ENCODE results near the gene QRSL1. TPM values are rescaled to one million over a fixed set of nuclear protein-coding genes. Genes with fewer than 3 reads are reported as not detected.
"Not testable (repeated sequence)": the region's sequence is repeated elsewhere in the genome, so short reads cannot be mapped to it uniquely, and the experiment has no call there.

The QRSL1 gene
- total RNA-seq, 3 donors from 2014 or later, result 20.8 to 22.5 (median 20.9) TPM

GRCh38 chr6:106677282-106677681 is 47.9 kb downstream of the QRSL1 start:
- H3K4me1 Mint-ChIP-seq (ENCODE audit: low read depth), result no peaks in the 10 kb centered on the region
- H3K27me3 Mint-ChIP-seq (ENCODE audit: low read depth), result no peaks in the 10 kb centered on the region
- no peak for DNase-seq
- no peak for ATAC-seq
- no peak overlapping the region for H3K4me3 Mint-ChIP-seq
- H3K9me3 Mint-ChIP-seq, result no peaks in the 10 kb centered on the region
- peaks cover 2% of the 10 kb centered on the region for H3K36me3 Mint-ChIP-seq (ENCODE audit: insufficient read depth)

- Mint-ChIP-seq H3K9me3 (no peaks in the 10 kb centered on the region), H3K4me3 (no peak overlapping the region), H3K36me3 (ENCODE audit: insufficient read depth) (no peaks in the 10 kb centered on the region), H3K27me3 (ENCODE audit: low read depth) (peaks cover 1% of the 10 kb centered on the region), H3K4me1 (ENCODE audit: low read depth) (no peaks in the 10 kb centered on the region)
- no peak for ATAC-seq
- DNase-seq, result no peak
These were observed 54.6 kb downstream of the QRSL1 start for GRCh38 chr6:106684011-106684410.

- Mint-ChIP-seq H3K27me3 (ENCODE audit: low read depth) (peaks cover 1% of the 10 kb centered on the region), H3K9me3 (no peaks in the 10 kb centered on the region), H3K4me3 (no peak overlapping the region), H3K4me1 (ENCODE audit: low read depth) (no peaks in the 10 kb centered on the region), H3K36me3 (ENCODE audit: insufficient read depth) (no peaks in the 10 kb centered on the region)
- ATAC-seq (no peak), DNase-seq (no peak)
These were observed 56.5 kb downstream of the QRSL1 start for GRCh38 chr6:106685833-106686232.

DNA sequence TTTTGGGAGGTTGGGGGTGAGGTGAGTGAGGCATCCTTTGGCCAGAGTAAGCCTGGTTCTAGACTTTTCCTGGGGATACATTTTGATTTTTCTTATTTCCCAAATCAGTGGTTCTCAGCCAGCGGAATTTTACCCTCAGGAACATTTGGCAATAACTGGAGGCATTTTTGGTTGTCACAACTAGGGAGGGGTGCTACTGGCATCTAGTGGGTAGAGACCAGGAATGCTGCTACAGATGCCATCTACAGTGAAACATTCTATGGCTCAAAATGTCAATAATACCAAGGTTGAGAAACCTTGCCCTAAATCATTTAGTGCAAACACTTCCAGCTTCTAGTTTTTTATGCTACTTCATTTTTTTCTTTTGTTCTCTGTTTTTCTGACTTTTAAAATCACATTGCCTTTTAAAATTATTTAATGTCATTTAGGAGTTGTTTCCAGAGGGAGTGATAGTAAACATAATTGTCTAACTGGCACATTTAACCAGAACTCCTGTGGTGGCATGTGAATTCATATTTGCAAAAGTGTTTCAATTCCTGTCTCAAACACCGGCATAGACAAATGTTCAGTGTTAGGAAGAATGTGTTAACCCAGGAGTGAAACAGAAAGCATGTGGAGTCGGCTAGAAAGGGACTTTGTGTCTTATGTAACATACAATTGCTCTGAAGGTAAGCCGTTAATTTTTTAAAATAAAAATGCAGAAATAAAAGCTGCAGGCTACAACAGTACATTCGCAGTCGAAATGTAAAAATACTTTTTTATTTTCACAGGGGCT is 59.0 kb downstream of the QRSL1 start:
- H3K27me3 Mint-ChIP-seq (ENCODE audit: low read depth), result peaks cover 6% of the 10 kb centered on the region
- no peaks in the 10 kb centered on the region for H3K4me1 Mint-ChIP-seq (ENCODE audit: low read depth)
- ATAC-seq (no peak), DNase-seq (no peak)
- H3K4me3 Mint-ChIP-seq, result no peak overlapping the region
- no peaks in the 10 kb centered on the region for H3K9me3 Mint-ChIP-seq
- H3K36me3 Mint-ChIP-seq (ENCODE audit: insufficient read depth), result no peaks in the 10 kb centered on the region

DNA sequence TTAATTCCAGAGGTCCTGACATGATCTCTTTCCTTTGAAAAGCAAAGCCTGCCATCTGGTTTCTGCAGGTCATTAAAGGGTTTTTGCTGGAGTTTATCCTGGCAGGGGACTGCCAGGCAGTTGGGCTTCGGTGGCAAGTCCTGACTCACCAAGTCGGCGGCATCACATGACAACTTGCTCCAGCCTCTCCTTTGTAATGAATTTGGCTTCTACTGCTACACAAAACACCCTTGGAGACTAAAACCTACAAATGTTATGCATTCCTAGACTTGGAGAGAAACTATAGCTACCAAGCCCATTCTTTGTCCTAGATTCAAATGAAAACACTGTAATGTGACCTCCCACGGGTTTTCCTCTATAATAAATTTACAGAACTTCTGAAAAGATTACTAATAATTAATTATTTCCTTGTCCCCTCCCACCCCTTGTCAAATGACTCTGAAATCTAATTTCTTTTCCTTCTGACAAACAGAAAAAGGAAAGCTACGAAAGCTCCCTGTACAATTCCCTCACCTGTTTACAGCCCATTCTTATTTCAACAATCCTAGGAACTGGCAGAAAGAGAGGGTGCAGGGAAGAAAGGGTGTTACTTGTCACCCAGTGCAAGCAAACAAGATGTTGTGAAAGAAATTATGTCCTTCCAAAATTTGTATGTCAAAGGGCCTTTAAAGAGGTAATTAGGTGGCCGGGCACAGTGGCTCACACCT is 62.9 kb downstream of the QRSL1 start:
- DNase-seq (no peak), ATAC-seq (no peak)
- Mint-ChIP-seq H3K4me3 (no peak overlapping the region), H3K27me3 (ENCODE audit: low read depth) (peaks cover 8% of the 10 kb centered on the region), H3K36me3 (ENCODE audit: insufficient read depth) (no peaks in the 10 kb centered on the region), H3K9me3 (no peaks in the 10 kb centered on the region), H3K4me1 (ENCODE audit: low read depth) (no peaks in the 10 kb centered on the region)

GRCh38 chr6:106692819-106693208 is 63.4 kb downstream of the QRSL1 start:
- Mint-ChIP-seq H3K4me1 (ENCODE audit: low read depth) (no peaks in the 10 kb centered on the region), H3K36me3 (ENCODE audit: insufficient read depth) (no peaks in the 10 kb centered on the region), H3K27me3 (ENCODE audit: low read depth) (peaks cover 8% of the 10 kb centered on the region), H3K9me3 (no peaks in the 10 kb centered on the region), H3K4me3 (no peak overlapping the region)
- DNase-seq, result no peak
- ATAC-seq, result no peak

- H3K27me3 Mint-ChIP-seq (ENCODE audit: low read depth), result peaks cover 8% of the 10 kb centered on the region
- H3K4me3 Mint-ChIP-seq, result no peak overlapping the region
- no peaks in the 10 kb centered on the region for H3K9me3 Mint-ChIP-seq
- DNase-seq (no peak), ATAC-seq (no peak)
- H3K36me3 Mint-ChIP-seq (ENCODE audit: insufficient read depth), result no peaks in the 10 kb centered on the region
- H3K4me1 Mint-ChIP-seq (ENCODE audit: low read depth), result no peaks in the 10 kb centered on the region
These were observed 64.0 kb downstream of the QRSL1 start for GRCh38 chr6:106693418-106693817.

GRCh38 chr6:106694343-106694742 is 65.0 kb downstream of the QRSL1 start:
- Mint-ChIP-seq H3K4me3 (no peak overlapping the region), H3K4me1 (ENCODE audit: low read depth) (no peaks in the 10 kb centered on the region), H3K9me3 (no peaks in the 10 kb centered on the region), H3K27me3 (ENCODE audit: low read depth) (peaks cover 8% of the 10 kb centered on the region), H3K36me3 (ENCODE audit: insufficient read depth) (no peaks in the 10 kb centered on the region)
- ATAC-seq (no peak), DNase-seq (no peak)

- Mint-ChIP-seq H3K4me3 (no peak overlapping the region), H3K36me3 (ENCODE audit: insufficient read depth) (no peaks in the 10 kb centered on the region), H3K4me1 (ENCODE audit: low read depth) (no peaks in the 10 kb centered on the region), H3K9me3 (peaks cover 3% of the 10 kb centered on the region), H3K27me3 (ENCODE audit: low read depth) (peaks cover 16% of the 10 kb centered on the region)
- DNase-seq (no peak), ATAC-seq (no peak)
These were observed 71.2 kb downstream of the QRSL1 start for GRCh38 chr6:106700581-106700980.

DNA sequence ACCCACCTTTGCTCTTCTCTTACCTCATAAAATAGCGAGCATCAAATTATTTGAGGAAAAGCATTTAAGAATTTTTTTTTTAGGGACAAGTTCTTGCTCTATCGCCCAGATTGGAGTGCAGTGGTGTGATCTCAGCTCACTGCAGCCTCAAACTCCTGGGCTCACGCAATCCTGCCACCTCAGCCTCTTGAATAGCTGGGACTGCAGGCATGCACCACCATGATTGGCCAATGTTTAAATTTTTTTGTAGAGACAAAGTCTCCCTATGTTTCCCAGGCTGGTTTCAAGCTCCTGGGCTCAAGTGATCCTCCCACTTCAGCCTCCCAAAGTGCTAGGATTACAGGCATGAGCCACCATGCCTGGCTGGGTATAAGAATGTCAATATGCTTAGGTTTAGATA is 71.8 kb downstream of the QRSL1 start:
- H3K4me1 Mint-ChIP-seq (ENCODE audit: low read depth); DNase-seq; H3K9me3 Mint-ChIP-seq; H3K36me3 Mint-ChIP-seq (ENCODE audit: insufficient read depth); ATAC-seq; H3K4me3 Mint-ChIP-seq: not testable (repeated sequence)
- peaks cover 18% of the 10 kb centered on the region for H3K27me3 Mint-ChIP-seq (ENCODE audit: low read depth)

- Mint-ChIP-seq H3K4me1 (ENCODE audit: low read depth) (no peaks in the 10 kb centered on the region), H3K9me3 (peaks cover 6% of the 10 kb centered on the region), H3K27me3 (ENCODE audit: low read depth) (peaks cover 22% of the 10 kb centered on the region), H3K4me3 (no peak overlapping the region), H3K36me3 (ENCODE audit: insufficient read depth) (no peaks in the 10 kb centered on the region)
- no peak for ATAC-seq
- DNase-seq, result no peak
These were observed 72.7 kb downstream of the QRSL1 start for GRCh38 chr6:106702046-106702445.

DNA sequence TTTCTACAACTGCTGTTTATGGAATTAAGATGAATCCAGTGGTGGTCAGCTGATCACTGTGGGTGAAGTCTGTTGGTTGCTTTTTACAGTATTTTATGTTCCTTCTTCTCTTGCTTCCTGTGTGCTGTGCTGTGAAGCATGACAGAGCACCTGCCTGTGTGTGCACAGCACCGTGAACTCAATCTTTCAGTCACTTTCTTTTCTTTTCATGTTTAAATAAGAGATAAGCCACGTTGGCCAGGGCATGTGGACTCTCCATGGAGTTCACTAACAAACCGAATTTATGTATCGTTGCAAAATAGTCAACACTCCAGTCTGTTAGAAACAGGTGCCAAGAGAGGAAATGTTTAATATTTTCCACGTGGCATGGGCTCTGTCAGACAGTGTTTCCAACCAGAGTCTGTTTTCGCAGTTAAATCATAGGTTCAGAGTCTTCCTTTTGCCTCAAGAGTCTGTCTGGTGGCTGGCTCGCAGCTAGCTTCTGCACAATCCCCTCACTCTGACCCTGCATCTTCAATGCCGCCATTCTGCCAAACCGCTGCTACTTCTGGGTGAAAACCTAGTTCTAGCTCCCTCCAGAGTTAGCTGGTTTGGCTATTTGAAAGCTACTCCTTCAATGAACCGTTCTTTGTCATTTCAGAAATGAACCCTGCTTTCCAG is 73.2 kb downstream of the QRSL1 start:
- H3K4me3 Mint-ChIP-seq, result no peak overlapping the region
- H3K9me3 Mint-ChIP-seq, result peaks cover 6% of the 10 kb centered on the region
- no peak for ATAC-seq

DNA sequence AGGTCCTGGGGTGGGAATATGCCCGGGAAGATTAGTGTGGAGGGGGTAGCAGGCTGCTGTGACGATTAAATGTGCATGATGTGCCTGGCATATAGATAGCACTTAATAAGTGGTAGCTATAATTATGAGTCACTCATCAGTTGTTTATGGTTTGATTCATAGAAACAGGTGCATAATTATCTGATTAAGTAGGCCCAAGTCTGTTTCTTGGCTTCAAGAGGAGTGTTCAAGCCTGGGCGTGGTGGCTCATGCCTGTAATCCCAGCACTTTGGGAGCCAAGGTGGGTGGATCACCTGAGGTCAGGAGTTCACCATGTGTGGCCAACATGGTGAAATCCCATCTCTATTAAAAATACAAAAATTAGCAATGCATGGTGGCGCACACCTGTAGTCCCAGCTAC is 74.9 kb downstream of the QRSL1 start:
- no peak for DNase-seq
- ATAC-seq, result no peak
- H3K4me3 Mint-ChIP-seq, result no peak overlapping the region
- H3K4me1 Mint-ChIP-seq (ENCODE audit: low read depth), result no peaks in the 10 kb centered on the region
- H3K27me3 Mint-ChIP-seq (ENCODE audit: low read depth), result peaks cover 22% of the 10 kb centered on the region
- no peaks in the 10 kb centered on the region for H3K36me3 Mint-ChIP-seq (ENCODE audit: insufficient read depth)
- H3K9me3 Mint-ChIP-seq, result peaks cover 6% of the 10 kb centered on the region

More for the DNA sequence above, 73.2 kb downstream of the QRSL1 start:
- DNase-seq, result no peak
- no peaks in the 10 kb centered on the region for H3K4me1 Mint-ChIP-seq (ENCODE audit: low read depth)
- H3K27me3 Mint-ChIP-seq (ENCODE audit: low read depth), result peaks cover 22% of the 10 kb centered on the region
- no peaks in the 10 kb centered on the region for H3K36me3 Mint-ChIP-seq (ENCODE audit: insufficient read depth)

DNA sequence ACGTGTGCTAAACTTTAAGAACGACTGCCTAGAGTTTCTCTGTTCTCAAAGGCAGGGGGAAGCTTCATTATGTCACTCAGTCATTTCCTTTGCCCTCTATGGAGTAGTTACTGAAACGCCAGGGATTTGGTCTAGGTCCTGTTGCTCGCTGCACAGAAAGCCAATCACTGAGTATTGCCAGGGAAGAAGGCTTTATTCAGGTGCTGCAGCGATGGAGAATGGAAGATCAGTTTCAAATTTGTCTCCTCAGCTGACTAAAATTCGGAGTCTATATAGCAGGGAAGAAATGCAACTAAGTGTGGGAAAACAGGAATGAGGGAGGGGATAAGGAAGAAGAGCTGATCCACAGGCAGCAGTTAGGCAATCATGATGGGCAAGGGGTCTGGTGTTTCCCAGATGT is 75.8 kb downstream of the QRSL1 start:
- H3K4me3 Mint-ChIP-seq, result no peak overlapping the region
- ATAC-seq, result no peak
- H3K27me3 Mint-ChIP-seq (ENCODE audit: low read depth), result peaks cover 17% of the 10 kb centered on the region
- H3K4me1 Mint-ChIP-seq (ENCODE audit: low read depth), result no peaks in the 10 kb centered on the region
- no peaks in the 10 kb centered on the region for H3K36me3 Mint-ChIP-seq (ENCODE audit: insufficient read depth)
- H3K9me3 Mint-ChIP-seq, result peaks cover 6% of the 10 kb centered on the region
- DNase-seq, result no peak

DNA sequence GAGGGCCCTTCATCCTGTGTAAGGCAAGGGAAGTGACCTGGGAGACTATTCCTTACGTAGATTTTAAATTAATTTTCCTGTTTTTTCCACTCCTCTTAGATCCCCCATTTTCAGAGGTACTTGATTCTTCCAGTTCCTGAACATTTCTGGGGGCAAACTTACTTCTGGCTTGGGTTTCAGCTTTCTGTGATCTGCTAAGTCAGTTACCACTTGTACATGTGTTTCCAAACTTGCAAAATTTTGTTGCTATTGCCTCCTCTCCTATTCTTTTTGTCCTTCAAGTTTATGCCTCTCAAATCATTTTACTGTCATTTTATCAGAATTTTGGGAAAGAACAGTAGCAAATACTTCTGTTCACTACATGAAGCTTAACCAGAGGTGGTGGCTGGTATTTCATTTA is 81.2 kb downstream of the QRSL1 start:
- Mint-ChIP-seq H3K27me3 (ENCODE audit: low read depth) (peaks cover 17% of the 10 kb centered on the region), H3K9me3 (peaks cover 3% of the 10 kb centered on the region), H3K4me1 (ENCODE audit: low read depth) (no peaks in the 10 kb centered on the region), H3K4me3 (no peak overlapping the region), H3K36me3 (ENCODE audit: insufficient read depth) (no peaks in the 10 kb centered on the region)
- DNase-seq (no peak), ATAC-seq (no peak)

All from activated T-cell treated with anti-CD3 and anti-CD28 coated beads, Interleukin-2, amount 50 U/mL, for 4 hours (primary cell).